Heart right ventricle (tissue), 16 donors: ENCODE data around the gene CTRB1. TPM values are rescaled to one million over a fixed set of nuclear protein-coding genes. Genes with fewer than 3 reads are reported as not detected.

Experiments
- ATAC-seq, 8 donors: fragments of 200-7000 bp; cut with Tn5 transposase; one replicate each; pipeline ENCODE4 v1.9.1; 2020; ENCODE audit warnings: mild to moderate bottlenecking in 8 of 8, moderate library complexity in 8 of 8, moderate number of reproducible peaks in 1 of 8
- DNase-seq, 2 donors: peaks; one replicate each; pipeline ENCODE4 v3.0.0-alpha.2; 2020
- H3K27ac ChIP-seq, 10 donors: fragments of 200-600 bp; sonication (generic) in 2 of 10; one replicate each; pipeline versions ENCODE4 v1.5.0 to v1.8.0; 2020 to 2022; ENCODE audit warnings: mild to moderate bottlenecking in 3 of 10
- H3K27me3 ChIP-seq, 7 donors: fragments of 200-600 bp; one replicate each; pipeline ENCODE4 v1.8.0; 2021 to 2022; ENCODE audit warnings: mild to moderate bottlenecking in 2 of 7
- H3K36me3 ChIP-seq, 9 donors: fragments of 200-600 bp; sonication (generic) in 1 of 9; one replicate each; pipeline versions ENCODE4 v1.5.0 to v1.8.0; 2020 to 2022; ENCODE audit warnings: mild to moderate bottlenecking in 2 of 9
- H3K4me1 ChIP-seq, 9 donors: fragments of 200-600 bp; sonication (generic) in 1 of 9; one replicate each; pipeline versions ENCODE4 v1.5.0 to v1.8.0; 2020 to 2022; ENCODE audit warnings: mild to moderate bottlenecking in 4 of 9
- H3K4me3 ChIP-seq, 10 donors: fragments of 200-600 bp; sonication (generic) in 2 of 10; one replicate each; pipeline versions ENCODE4 v1.5.0 to v1.8.0; 2020 to 2022; ENCODE audit warnings: mild to moderate bottlenecking in 7 of 10, moderate library complexity in 2 of 10
- H3K9me3 ChIP-seq, 11 donors: fragments of 200-600 bp in 10 of 11; sonication (generic) in 2 of 11; one replicate each; pipeline versions ENCODE4 v1.5.0 to v1.8.0; 2013 to 2022; ENCODE audit warnings: mild to moderate bottlenecking in 2 of 11, control low read depth in 1 of 11, moderate library complexity in 1 of 11
- WGBS, 2 donors: extraction: QIAGEN DNeasy Blood & Tissue Kit; methylation state at CpG; one replicate each; pipeline ENCODE4 v1.1.7; 2013; ENCODE audit warnings: inconsistent platforms in 1 of 2; 5-methylcytosine and 5-hydroxymethylcytosine counted together
- intact Hi-C, 10 donors: fragments of 100-400 bp; cut with DNase I; formaldehyde crosslinking; loops; one replicate each; pipeline versions ENCODE4 v1.11.1 to v1.14.2; 2022
- polyA plus RNA-seq, 2 donors: library from polyadenylated mRNA; stranded (reverse); fragments of 200-250 nt; gene quantifications; one replicate each; pipeline ENCODE4 v1.2.3, GENCODE V29; 2013
- total RNA-seq, 10 donors: library from RNA; stranded (reverse); fragmentation: NEBNext Ultra II Directional in 3 of 10; extraction: Animal tissue kit (Norgen Biotek cat#: 25700) in 3 of 10; gene quantifications; one replicate each; pipeline versions ENCODE4 v1.2.1 to v1.2.4, GENCODE V29; 2021 to 2023
- TF ChIP-seq, protein P1 (sequence below), 9 donors: fragments of 200-600 bp; sonication (generic) in 2 of 9; IDR thresholded peaks; one replicate each; pipeline versions ENCODE4 v1.5.0 to v1.8.0; 2021 to 2022; ENCODE audit warnings: antibody characterized with exemption in 9 of 9, mild to moderate bottlenecking in 5 of 9, moderate library complexity in 1 of 9
- donor health status: Arrhythmogenic right ventricular cardiomyopathy.
- donor health status: ischemic (EF 13 %, LVEDD 7.1; RV severe dilation, severe dysfunction).
- donor health status: healthy with polysubstance abuse.
- donor health status: DM: no; HTN: yes; CAD: no.
- donor health status: DM: no; HTN: no; CAD: no.
- donor health status: ischemic (EF 25% LVEDD 6.9; RV normal size, moderate dysfunction).
- donor health status: ischemic (EF 25% LVEDD 5.7; RV mildly dilated, moderate dysfunction).
- donor health status: healthy.
- donor health status: DM: yes; HTN: yes; CAD: no.
- donor health status: Ischemic cardiomyopathy.
- donor health status: ischemic (EF 35%, LVEDD 5.7; RV mildly dilated, moderate dysfunction).
- donor health status: nonischemic (EF 11% LVEDD 7.7; RV severe dilation, severe dysfunction).
- donor health status: DM: yes; HTN: yes; CAD: no.
- donor health status: PGD.
- donor health status: ischemic (EF 29% LVEDD 5.4; RV normal size, mild dysfunction).
- donor health status: nonischemic (EF 23%, LVEDD 6.1; RV moderate dilation, normal function).

The CTRB1 gene
- total and polyA plus RNA-seq, 12 donors: 1.0 to 3.8 (median 2.4) TPM; not detected in 4

DNA sequence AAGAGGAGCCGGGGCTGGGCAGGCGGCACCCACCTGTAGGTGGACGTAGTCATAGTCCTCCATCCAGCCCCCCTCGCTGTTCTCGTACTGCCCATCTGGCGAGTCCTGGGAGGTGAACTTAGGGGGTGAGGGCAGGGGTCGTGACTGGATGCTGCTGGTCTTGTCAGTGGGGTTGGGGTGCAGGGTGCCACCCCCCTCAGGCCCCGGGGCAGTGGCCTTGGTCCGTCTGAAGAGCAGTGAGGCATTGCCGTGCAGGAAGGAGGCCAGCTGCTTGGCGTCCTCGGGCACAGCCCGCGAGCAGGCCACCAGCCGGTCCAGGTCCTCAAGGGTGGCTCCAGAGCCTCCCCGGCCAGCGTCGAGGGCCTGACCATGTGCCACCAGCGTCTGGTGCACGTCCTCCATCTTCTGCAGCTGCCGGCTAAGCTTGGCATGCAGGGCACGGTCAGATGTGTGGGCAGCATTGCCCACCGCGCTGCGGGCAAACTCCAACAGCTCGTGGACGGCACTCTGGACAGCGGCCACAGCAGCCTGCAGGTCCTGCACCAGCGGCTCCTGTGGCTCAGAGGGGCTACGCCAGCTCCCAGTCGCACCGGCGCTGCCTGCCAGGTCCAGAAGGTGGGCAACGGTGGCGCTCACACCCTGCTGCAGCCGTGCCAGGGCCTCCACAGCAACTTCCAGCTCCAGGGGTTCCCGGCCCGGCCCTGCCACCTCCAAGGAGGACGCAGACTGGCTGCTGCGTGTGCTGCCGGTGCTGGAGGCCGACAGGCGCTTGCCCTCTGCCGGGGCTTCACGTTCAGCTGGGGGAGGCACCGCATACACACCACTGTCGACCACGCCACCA, 16.3 kb downstream of the CTRB1 start:
- H3K4me1 ChIP-seq: peaks cover 34 to 67% (median 54%) of the 10 kb centered on the region in 9 donors

DNA sequence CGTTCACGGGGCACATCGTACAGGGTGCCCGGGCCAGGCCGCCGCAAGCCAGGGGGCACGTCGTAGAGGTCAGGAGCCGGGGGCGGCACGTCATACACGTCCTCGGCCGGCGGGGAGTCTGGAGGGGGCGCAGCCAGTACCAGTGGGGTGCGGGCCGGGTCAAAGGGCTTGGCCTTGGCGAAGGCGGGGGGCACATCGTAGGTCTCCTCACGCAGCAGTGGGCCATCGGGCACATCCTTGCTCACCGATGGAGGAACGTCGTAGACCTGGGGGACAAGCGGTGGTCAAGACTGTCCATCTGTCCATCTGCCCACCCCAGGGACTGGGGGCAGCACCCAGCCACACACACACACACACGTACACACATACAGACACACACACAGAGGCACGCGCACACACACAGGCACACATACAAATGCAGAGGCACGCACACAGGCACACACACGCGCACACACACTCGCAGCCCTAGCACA, 17.0 kb downstream of the CTRB1 start:
- Histone ChIP-seq H3K27me3 (peaks cover 0 to 36% (median 0%) of the 10 kb centered on the region in 7 donors), H3K27ac (no peak overlapping the region), H3K36me3 (peaks cover 0 to 80% (median 34%) of the 10 kb centered on the region in 9 donors), H3K9me3 (no peaks in the 10 kb centered on the region), H3K4me1 (peaks cover 37 to 67% (median 54%) of the 10 kb centered on the region in 9 donors), H3K4me3 (no peak overlapping the region)
- WGBS, 2 donors: 89 to 92% methylated on average over 34 of the region's 34 CpGs
- ATAC-seq: no peak
- intact Hi-C loops: loop anchor here in 6 of 10 donors (2.0 to 10.0 kb wide), 5 partner anchors 69 to 149 kb away; no protein-coding TSS in a partner anchor
- TF ChIP-seq, protein P1, sequence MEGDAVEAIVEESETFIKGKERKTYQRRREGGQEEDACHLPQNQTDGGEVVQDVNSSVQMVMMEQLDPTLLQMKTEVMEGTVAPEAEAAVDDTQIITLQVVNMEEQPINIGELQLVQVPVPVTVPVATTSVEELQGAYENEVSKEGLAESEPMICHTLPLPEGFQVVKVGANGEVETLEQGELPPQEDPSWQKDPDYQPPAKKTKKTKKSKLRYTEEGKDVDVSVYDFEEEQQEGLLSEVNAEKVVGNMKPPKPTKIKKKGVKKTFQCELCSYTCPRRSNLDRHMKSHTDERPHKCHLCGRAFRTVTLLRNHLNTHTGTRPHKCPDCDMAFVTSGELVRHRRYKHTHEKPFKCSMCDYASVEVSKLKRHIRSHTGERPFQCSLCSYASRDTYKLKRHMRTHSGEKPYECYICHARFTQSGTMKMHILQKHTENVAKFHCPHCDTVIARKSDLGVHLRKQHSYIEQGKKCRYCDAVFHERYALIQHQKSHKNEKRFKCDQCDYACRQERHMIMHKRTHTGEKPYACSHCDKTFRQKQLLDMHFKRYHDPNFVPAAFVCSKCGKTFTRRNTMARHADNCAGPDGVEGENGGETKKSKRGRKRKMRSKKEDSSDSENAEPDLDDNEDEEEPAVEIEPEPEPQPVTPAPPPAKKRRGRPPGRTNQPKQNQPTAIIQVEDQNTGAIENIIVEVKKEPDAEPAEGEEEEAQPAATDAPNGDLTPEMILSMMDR (IDR thresholded peaks at IDR 0.05): no peak
- DNase-seq: peak; percentile 7 to 24

More for the DNA sequence above, 16.3 kb downstream of the CTRB1 start:
- Histone ChIP-seq H3K36me3 (peaks cover 0 to 80% (median 38%) of the 10 kb centered on the region in 9 donors), H3K27ac (peak overlapping the region in 7 of 10 donors; percentile 21 to 76 (median 54)), H3K9me3 (no peaks in the 10 kb centered on the region), H3K4me3 (no peak overlapping the region), H3K27me3 (peaks cover 0 to 36% (median 0%) of the 10 kb centered on the region in 7 donors)
- ATAC-seq: no peak
- DNase-seq: peak in 1 of 2 donors; percentile 17
- TF ChIP-seq, protein P1 (IDR thresholded peaks at IDR 0.05): no peak
- WGBS, 2 donors: 83% methylated on average over 48 of the region's 48 CpGs
- intact Hi-C loops: loop anchor here in 8 of 10 donors (1.0 to 10.0 kb wide), 10 partner anchors 29 to 167 kb away; no protein-coding TSS in a partner anchor

DNA sequence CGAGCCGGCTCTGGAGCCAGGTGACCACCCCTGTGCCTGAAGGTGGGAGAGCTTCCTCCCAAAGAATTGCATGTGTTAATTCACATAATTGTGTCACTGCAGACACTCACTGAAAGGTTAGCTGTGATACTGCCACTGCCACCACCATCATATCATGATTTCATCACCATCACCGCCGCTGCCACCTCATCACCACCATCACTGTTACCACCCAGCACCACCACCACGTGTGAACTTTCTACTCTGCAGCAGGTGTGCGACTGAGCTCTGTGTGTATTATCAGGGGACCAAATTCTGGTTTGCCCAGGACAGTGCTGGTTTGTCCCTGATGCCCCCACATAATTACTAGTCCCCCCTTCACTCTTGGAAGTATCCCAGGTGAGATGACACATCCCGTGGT, 17.4 kb downstream of the CTRB1 start:
- ATAC-seq (no peak), DNase-seq (no peak)
- 73 to 76% methylated on average over 7 of the region's 7 CpGs for WGBS, 2 donors
- peaks cover 0 to 80% (median 34%) of the 10 kb centered on the region in 9 donors for H3K36me3 ChIP-seq
- H3K9me3 ChIP-seq: no peaks in the 10 kb centered on the region
- peaks cover 0 to 36% (median 0%) of the 10 kb centered on the region in 7 donors for H3K27me3 ChIP-seq
- H3K4me3 ChIP-seq: no peak overlapping the region
- peaks cover 37 to 67% (median 54%) of the 10 kb centered on the region in 9 donors for H3K4me1 ChIP-seq
- TF ChIP-seq, protein P1 (IDR thresholded peaks at IDR 0.05): no peak
- intact Hi-C loops: loop anchor here in 6 of 10 donors (5.0 to 10.0 kb wide), 4 partner anchors 69 to 89 kb away; no protein-coding TSS in a partner anchor
- peak overlapping the region in 1 of 10 donors; percentile 89 for H3K27ac ChIP-seq

DNA sequence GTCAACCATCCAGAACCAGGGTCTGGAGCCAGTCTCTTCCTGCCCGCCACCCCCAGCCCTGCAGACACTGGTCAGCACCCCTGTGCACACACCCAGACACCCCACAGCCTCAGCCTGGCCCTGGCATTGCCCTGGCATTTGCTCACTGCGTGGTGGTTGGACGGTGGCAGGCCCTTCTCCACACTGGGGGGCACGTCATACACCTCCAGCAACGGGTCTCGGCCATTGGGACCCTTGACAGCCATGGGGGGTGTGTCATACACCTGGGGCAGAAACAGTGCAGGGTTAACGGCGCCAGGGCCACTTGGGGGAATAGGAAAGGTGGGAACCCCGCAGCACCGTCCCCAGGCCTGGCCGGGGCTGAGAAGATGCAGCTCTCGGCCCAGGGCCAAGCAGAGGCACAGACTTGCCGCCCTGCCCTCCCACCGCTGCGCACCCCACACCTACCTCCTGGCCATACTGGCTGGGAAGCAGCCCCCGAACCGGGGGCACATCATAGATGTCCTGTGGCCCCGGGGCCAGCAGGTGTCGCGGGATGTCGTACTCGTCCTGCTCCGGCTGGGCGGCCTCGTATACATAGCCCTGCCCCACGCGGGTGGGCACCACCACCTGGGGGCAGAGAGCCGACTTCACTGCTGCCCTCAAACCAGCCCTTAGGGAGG, 18.1 kb downstream of the CTRB1 start:
- H3K36me3 ChIP-seq: peaks cover 0 to 80% (median 38%) of the 10 kb centered on the region in 9 donors
- no peak overlapping the region for H3K4me3 ChIP-seq
- peaks cover 0 to 39% (median 0%) of the 10 kb centered on the region in 7 donors for H3K27me3 ChIP-seq
- WGBS, 2 donors: 90 to 91% methylated on average over 28 of the region's 28 CpGs
- no peak for DNase-seq
- H3K27ac ChIP-seq: peak overlapping the region in 7 of 10 donors; percentile 12 to 90 (median 84)
- no peak for ATAC-seq
- intact Hi-C loops: loop anchor here in 6 of 10 donors (5.0 to 10.0 kb wide), 4 partner anchors 68 to 88 kb away; no protein-coding TSS in a partner anchor
- TF ChIP-seq, protein P1 (IDR thresholded peaks at IDR 0.05): no peak
- peaks cover 37 to 74% (median 59%) of the 10 kb centered on the region in 9 donors for H3K4me1 ChIP-seq
- H3K9me3 ChIP-seq: no peaks in the 10 kb centered on the region
